Keratinocyte (primary cell): ENCODE results near the gene SLC49A4. TPM values are rescaled to one million over a fixed set of nuclear protein-coding genes. Genes with fewer than 3 reads are reported as not detected.

Experiments
- DNase-seq: peaks from one replicate; pipeline ENCODE4 v3.0.0-alpha.2; 2011; ENCODE audit warnings: low read depth, missing footprints, low spot score
- FAIRE-seq: peaks from 2 replicates; lab custom pipeline; 2011; peaks lifted over from hg19 to GRCh38; lab: Jason Lieb, UNC
- H2AFZ ChIP-seq: 2 replicates; pipeline ENCODE4 v1.6.0; 2012; ENCODE audit warnings: low read length, control low read depth, inconsistent platforms; ENCODE audit not compliant: control insufficient read depth
- H3K27ac ChIP-seq: 2 replicates; pipeline ENCODE4 v1.5.1; 2011; ENCODE audit warnings: low read length; ENCODE audit not compliant: control insufficient read depth, insufficient read depth
- H3K27me3 ChIP-seq: 3 replicates; pipeline ENCODE4 v1.6.0; 2011; ENCODE audit warnings: low read length; ENCODE audit not compliant: control insufficient read depth, insufficient read depth; ENCODE audit errors: extremely low read depth
- H3K36me3 ChIP-seq, 2 experiments: 2 replicates in 1 of 2; 3 replicates in 1 of 2; pipeline ENCODE4 v1.5.1; 2011; ENCODE audit warnings: low read length in 2 of 2, mild to moderate bottlenecking in 1 of 2; ENCODE audit not compliant: control insufficient read depth in 2 of 2, insufficient read depth in 2 of 2; ENCODE audit errors: extremely low read depth in 1 of 2
- H3K4me1 ChIP-seq: 3 replicates; pipeline ENCODE4 v1.5.1; 2011; ENCODE audit warnings: low read length; ENCODE audit not compliant: control insufficient read depth, insufficient read depth; ENCODE audit errors: extremely low read depth
- H3K4me2 ChIP-seq: 3 replicates; pipeline ENCODE4 v1.6.0; 2011; ENCODE audit warnings: low read depth, low read length; ENCODE audit not compliant: control insufficient read depth, insufficient read depth; ENCODE audit errors: extremely low read depth
- H3K4me3 ChIP-seq, 3 experiments: fragments of 200-600 bp in 1 of 3; sonication (generic) in 1 of 3; 2 replicates in 2 of 3; 3 replicates in 1 of 3; pipeline ENCODE4 v1.5.1; 2011 to 2016; ENCODE audit warnings: low read length in 3 of 3, mild to moderate bottlenecking in 3 of 3, control low read depth in 2 of 3, inconsistent platforms in 1 of 3, low read depth in 1 of 3, mixed read lengths in 1 of 3, mixed run types in 1 of 3, moderate library complexity in 1 of 3; ENCODE audit not compliant: control insufficient read depth in 2 of 3, insufficient read depth in 2 of 3; ENCODE audit errors: extremely low read depth in 1 of 3
- H3K79me2 ChIP-seq: 2 replicates; pipeline ENCODE4 v1.6.0; 2012; ENCODE audit warnings: low read length; ENCODE audit not compliant: control insufficient read depth, insufficient read depth
- H3K9ac ChIP-seq: 3 replicates; pipeline ENCODE4 v1.6.0; 2011; ENCODE audit warnings: low read length; ENCODE audit not compliant: control insufficient read depth, insufficient read depth; ENCODE audit errors: extremely low read depth
- H3K9me1 ChIP-seq: 3 replicates; pipeline ENCODE4 v1.6.0; 2011; ENCODE audit warnings: low read length; ENCODE audit not compliant: control insufficient read depth, insufficient read depth; ENCODE audit errors: extremely low read depth
- H3K9me3 ChIP-seq: 2 replicates; pipeline ENCODE4 v1.5.1; 2012; ENCODE audit warnings: low read depth, low read length; ENCODE audit not compliant: control insufficient read depth
- H4K20me1 ChIP-seq: 3 replicates; pipeline ENCODE4 v1.6.0; 2011; ENCODE audit warnings: low read length; ENCODE audit not compliant: control insufficient read depth, insufficient read depth; ENCODE audit errors: extremely low read depth
- CTCF ChIP-seq, 3 experiments: IDR thresholded peaks in 1 of 3; conservative IDR thresholded peaks in 1 of 3; optimal IDR thresholded peaks in 1 of 3; 2 replicates in 2 of 3; 3 replicates in 1 of 3; pipeline versions ENCODE3 to v1.5.1; 2011; ENCODE audit warnings: low read length in 3 of 3, mild to moderate bottlenecking in 3 of 3, moderate library complexity in 2 of 3, control low read depth in 1 of 3, inconsistent platforms in 1 of 3; ENCODE audit not compliant: insufficient read depth in 2 of 3; ENCODE audit errors: extremely low read depth in 1 of 3
- EZH2 ChIP-seq: IDR thresholded peaks from one replicate; pipeline ENCODE4 v1.6.1; 2012; ENCODE audit warnings: inconsistent platforms, mild to moderate bottlenecking, low read length, moderate library complexity
- dilution Hi-C: fragments of 300-500 bp; cut with MboI; formaldehyde crosslinking; loops from one replicate; pipeline ENCODE4 v1.7.0; 2020; ENCODE audit warnings: low sequenced_read_pairs; ENCODE audit not compliant: extremely low pct_ligation_motif_present
- polyA plus RNA-seq, 5 experiments: library from polyadenylated mRNA; depleted of rRNA in 3 of 5; stranded (reverse) in 3 of 5; stranded (forward) in 1 of 5; unstranded in 1 of 5; fragments of >200 nt; gene quantifications; 1 replicate in 1 of 5; 2 replicates in 3 of 5; 3 replicates in 1 of 5; pipeline versions ENCODE4 v1.2.1 to v1.2.3, GENCODE V29; 2011 to 2012; ENCODE audit warnings: missing spikeins in 2 of 5, low read depth in 1 of 5, low replicate concordance in 1 of 5

Gene SLC49A4
- polyA plus RNA-seq, 1 donor (not counting 4 experiments of a cell fraction or from before 2014, with no cell fraction given) = 18.2 TPM

- H2AFZ ChIP-seq = no peak overlapping the region
- H3K4me1 ChIP-seq = peaks cover 60% of the 10 kb centered on the region
- DNase-seq (no peak), FAIRE-seq (no peak)
- H3K4me2 ChIP-seq = no peak overlapping the region
- no peak for TF ChIP-seq CTCF (optimal IDR thresholded peaks at IDR 0.05 in 1 of 3, IDR thresholded peaks at IDR 0.05 in 1 of 3, conservative IDR thresholded peaks at IDR 0.05 in 1 of 3; ENCODE audit: extremely low read depth in 1 of 3, insufficient read depth in 2 of 3, low read length in 3 of 3)
- no peak for TF ChIP-seq EZH2
- no peak overlapping the region for H3K4me3 ChIP-seq
- peaks cover 27% of the 10 kb centered on the region for H3K79me2 ChIP-seq
- H3K9ac ChIP-seq = no peak overlapping the region
- H3K36me3 ChIP-seq = peaks cover 0 to 2% of the 10 kb centered on the region in 2 experiments
- dilution Hi-C loops = no loop called here
- no peaks in the 10 kb centered on the region for H3K9me3 ChIP-seq
- no peaks in the 10 kb centered on the region for H3K9me1 ChIP-seq
- no peak overlapping the region for H3K27ac ChIP-seq
- no peaks in the 10 kb centered on the region for H3K27me3 ChIP-seq
- H4K20me1 ChIP-seq = no peaks in the 10 kb centered on the region
Observed at GRCh38 chr3:122787872-122788271, 7.0 kb upstream of the SLC49A4 start.

- H3K27ac ChIP-seq = peak overlapping the region; percentile 87
- dilution Hi-C loops = no loop called here
- DNase-seq = no peak
Observed at GRCh38 chr3:122789585-122790273, 5.1 kb upstream of the SLC49A4 start.

More at GRCh38 chr3:122789585-122790273, 5.1 kb upstream of the SLC49A4 start:
- no peaks in the 10 kb centered on the region for H4K20me1 ChIP-seq
- H3K9ac ChIP-seq = peak overlapping the region; percentile 75
- H3K4me1 ChIP-seq = peaks cover 58% of the 10 kb centered on the region
- TF ChIP-seq CTCF (optimal IDR thresholded peaks at IDR 0.05 in 1 of 3, IDR thresholded peaks at IDR 0.05 in 1 of 3, conservative IDR thresholded peaks at IDR 0.05 in 1 of 3; ENCODE audit: extremely low read depth in 1 of 3, insufficient read depth in 2 of 3, low read length in 3 of 3) (no peak), EZH2 (no peak)
- no peaks in the 10 kb centered on the region for H3K9me1 ChIP-seq
- H3K4me3 ChIP-seq = peak overlapping the region; percentile 16 to 49 (median 26)
- FAIRE-seq = peak; percentile 82
- peaks cover 0 to 2% of the 10 kb centered on the region in 2 experiments for H3K36me3 ChIP-seq
- peak overlapping the region; percentile 71 for H3K4me2 ChIP-seq
- peaks cover 27% of the 10 kb centered on the region for H3K79me2 ChIP-seq
- no peaks in the 10 kb centered on the region for H3K9me3 ChIP-seq
- H2AFZ ChIP-seq = peak overlapping the region; percentile 87
- H3K27me3 ChIP-seq = no peaks in the 10 kb centered on the region
